NCI-H748 (cell line): ENCODE measurements around the gene ERBB3.

Source experiments
- DNase-seq: peaks from one replicate; lab custom pipeline; 2025; ENCODE audit not compliant: unreplicated experiment; lab: John Stamatoyannopoulos, UW

The ERBB3 gene

DNA sequence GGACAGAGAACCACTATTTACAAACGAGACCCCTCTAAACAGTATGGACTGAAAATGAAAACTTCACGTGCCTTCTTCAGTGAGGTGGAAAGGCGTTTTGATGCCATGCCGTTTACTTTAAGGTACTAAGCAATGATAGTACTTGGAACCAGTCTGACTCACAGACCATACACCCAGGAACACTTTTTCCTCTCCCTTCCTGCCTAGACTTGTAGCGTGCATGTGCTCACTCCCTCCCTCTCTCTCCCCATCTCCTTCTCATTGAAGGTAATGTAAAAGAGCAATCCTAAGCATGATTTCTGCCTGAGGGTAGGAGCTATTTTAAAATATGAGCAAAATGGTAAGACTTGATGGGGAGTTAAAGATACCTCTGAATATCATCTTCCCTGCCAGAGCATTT, 30.6 kb downstream of the ERBB3 start:
- DNase-seq = no peak

DNA sequence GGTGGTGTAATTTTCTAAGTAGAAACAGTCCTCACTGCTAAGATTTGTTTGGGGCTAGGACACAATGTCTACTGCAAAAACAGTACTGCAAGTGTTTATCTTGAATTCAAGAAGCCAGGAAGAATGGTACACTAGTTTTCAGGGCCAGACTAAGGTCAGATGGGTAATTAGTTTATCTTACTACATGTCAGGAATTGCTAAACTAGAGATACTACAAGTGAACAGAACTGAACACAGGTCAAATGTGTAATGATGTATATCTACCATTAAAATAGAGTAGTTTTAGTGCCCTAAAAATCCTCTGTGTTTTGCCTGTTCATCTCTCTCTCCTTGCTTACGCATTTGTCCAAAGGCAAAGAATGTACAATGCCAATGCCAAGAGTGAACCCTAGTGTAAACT, 34.1 kb downstream of the ERBB3 start:
- DNase-seq = no peak

DNA sequence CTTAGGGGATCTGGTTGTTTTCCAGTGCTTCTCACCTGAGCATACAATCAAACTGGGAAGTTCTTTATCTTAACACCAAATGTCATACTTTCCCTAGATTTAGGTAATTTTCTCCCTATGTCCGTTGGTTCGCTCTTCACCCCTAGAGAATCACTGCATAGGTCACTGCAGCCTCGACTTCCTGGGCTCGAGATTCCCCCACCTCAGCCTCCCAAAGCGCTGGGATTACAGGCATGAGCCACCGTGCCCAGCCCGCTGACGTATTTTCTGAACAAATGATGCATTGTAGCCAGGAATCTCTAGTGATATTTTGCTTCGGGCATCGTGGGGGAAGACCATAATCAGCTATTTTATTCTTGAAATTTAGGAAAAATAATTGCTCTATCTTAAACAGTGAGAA, 35.4 kb downstream of the ERBB3 start:
- DNase-seq = peak; percentile 40

DNA sequence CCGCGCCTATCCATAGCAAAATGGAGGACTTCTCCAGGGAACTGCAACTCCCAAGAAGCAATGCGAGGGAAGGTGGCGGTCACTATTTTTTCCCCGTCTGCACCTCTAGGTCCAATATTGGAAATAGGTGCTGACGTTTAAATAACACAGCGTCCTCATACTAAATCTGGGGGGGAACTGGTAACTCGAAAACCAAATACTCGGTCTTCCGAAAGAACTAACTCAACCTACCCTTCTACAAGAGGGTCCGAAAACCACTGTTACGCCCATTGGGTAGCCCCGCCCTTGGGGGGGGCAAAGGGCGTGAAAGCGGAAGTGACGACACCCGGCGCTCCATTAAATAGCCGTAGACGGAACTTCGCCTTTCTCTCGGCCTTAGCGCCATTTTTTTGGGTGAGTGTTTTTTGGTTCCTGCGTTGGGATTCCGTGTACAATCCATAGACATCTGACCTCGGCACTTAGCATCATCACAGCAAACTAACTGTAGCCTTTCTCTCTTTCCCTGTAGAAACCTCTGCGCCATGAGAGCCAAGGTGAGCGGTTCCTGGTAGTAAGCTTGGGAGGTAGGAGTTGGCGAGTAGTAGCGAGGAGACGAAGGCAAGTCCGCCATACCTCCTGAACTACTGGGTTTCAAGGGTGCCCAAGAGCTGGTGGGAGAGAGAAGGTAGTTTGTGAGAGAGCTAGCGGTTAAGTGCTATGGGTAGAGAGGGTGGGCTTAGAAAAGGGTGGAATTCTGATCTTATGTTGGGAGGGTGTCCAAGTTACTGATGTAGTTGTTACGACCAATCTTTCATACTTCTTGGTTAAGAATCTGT, 36.5 kb downstream of the ERBB3 start, which contains the start of gene RPL41:
Gene RPL41, plus strand, starts transcription at position 367 of the 815 bp plus-strand sequence.
- DNase-seq = peak; percentile 94

DNA sequence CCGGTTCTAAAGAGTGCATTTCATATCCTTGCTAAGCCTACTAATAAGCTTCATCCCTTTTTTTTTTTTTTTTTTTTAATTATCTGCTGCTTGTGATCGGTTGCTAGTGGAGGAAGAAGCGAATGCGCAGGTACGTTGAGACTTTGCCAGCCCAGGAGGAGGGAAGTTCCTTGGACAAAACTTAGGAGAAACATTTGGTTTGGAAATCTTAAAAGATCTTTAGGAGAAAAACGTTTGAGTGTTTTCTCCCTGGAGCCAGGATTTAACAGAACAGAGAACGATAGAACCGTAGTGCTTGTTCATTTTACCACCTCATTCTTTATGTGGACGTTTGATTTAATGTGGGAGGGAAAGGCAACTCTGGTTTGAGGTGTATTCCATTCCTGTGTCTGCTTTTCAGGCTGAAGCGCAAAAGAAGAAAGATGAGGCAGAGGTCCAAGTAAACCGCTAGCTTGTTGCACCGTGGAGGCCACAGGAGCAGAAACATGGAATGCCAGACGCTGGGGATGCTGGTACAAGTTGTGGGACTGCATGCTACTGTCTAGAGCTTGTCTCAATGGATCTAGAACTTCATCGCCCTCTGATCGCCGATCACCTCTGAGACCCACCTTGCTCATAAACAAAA, 37.2 kb downstream of the ERBB3 start:
- DNase-seq = peak; percentile 40

DNA sequence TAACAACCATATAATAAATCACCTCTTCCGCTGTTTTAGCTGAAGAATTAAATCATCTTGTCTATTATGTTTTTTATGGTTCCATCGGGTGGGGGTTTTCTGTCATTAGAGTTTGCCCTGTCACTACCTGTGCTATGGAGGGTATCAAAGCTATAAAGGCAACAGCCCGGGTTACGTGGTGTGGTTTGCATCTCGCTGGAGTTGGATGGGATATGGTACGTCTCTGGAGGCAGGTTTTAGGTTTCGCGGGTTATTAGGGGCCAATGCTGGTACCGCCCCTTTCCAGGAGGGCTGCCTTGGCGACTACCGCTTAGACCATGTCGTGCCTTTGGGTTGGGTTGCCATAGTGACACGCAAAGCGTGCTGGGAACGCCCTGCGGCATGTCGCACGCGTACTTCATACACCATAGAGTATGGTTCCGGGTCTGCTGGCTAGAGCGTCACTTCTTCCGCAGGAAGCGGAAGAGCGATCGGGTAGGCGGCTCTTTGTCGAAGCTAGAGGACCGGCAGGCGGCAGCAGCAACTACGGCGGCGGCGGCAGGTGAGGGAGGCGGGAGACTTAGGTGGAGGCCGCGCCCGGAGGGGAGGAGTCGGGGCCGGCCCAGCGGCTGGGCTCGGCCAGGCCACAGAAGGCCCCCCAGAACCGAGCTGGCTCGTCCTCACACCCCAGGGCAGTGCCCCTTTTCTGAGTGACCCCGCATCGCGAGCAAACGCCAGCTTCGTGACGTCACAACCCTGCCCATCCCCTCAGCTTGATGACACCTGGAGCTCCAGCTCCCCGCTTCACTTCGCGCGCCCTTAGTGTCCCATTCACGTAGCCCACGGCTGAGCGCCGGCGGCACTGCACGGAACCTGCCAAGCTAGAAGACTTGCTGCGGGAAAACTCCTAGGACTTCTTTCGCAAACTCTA, 38.1 kb downstream of the ERBB3 start, which contains the start of gene ZC3H10:
Gene ZC3H10, plus strand, starts transcription at position 489 of the 910 bp plus-strand sequence. CDS start 2,297 bp downstream, outside the sequence.
- peak; percentile 100 for DNase-seq

DNA sequence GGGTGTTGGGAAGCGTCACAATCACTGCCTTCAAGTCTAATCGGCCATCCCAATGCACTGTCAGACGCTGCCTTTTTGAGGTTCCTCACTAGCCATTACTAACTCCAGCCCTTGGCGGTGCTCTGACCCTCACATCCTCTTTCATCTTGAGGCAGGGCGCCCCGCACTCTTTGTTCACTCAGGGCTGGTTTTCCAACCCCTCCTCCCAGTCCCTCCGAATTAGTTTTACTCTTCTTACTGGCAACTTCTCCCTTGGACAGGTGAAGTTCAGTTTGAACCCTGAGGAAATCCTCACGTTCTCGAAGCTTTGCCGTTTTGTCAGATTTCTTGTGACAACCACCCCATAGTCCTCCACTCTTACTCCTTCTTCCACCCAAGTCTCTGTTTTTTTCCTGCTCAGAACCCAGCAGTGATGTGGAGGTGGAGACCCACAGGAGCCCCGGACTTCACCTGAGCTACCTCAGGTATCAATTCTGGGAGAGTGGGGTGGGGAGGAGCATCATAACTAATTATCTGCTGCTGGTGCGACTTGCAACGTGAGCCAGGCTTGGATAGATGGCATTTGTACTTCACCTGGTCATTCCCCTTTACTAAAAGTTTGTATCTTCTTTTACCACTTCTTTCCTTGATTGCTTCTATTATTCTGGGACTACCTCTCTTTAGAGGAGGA, 38.9 kb downstream of the ERBB3 start:
- no peak for DNase-seq

DNA sequence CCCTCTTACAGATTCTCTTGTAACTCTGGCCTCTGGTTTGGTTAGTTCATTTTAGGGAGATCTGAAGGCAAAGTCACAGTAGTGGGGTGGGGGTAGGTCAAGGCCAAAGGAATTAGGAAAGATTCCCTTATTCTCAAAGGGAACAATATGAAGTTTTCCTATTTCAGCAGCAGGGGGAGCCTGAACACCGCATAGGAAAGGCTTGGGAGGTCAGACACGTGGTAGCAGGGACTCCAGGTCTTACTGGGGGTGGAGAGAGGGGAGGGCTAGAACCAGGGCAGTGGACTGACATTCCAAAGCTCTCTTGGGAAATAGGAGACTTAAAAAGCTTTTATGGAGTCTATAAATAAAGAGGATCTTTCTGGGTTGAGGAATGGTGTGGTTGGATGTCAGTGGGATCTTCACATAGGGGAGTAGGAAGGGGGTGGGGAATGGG, 39.4 kb downstream of the ERBB3 start:
- peak; percentile 80 for DNase-seq

DNA sequence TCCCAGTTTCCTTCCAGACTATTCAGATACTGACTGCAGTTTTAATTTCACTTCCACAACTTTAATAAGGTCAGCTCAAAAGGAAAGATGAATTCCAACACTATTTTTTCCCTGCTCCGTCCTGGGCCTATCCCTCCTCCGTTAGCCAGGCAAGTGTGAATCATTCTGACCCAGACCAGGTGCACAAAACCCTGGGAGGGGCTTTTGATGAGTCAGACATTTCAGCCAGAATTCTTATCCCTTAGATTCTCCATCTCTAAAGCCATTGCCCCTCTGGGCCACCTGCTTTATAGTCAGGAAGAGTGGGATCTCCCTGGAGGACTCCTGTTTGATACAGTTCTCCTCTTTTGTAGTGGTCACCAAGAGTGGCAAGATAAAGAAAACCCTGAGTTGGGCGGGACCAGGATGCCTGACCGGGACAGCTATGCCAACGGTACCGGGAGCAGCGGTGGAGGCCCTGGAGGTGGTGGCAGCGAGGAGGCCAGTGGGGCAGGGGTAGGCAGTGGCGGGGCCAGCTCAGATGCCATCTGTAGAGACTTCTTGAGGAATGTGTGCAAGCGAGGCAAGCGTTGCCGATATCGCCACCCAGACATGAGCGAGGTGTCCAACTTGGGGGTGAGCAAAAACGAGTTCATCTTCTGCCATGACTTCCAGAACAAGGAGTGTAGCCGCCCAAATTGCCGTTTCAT, 40.3 kb downstream of the ERBB3 start:
- DNase-seq = no peak

DNA sequence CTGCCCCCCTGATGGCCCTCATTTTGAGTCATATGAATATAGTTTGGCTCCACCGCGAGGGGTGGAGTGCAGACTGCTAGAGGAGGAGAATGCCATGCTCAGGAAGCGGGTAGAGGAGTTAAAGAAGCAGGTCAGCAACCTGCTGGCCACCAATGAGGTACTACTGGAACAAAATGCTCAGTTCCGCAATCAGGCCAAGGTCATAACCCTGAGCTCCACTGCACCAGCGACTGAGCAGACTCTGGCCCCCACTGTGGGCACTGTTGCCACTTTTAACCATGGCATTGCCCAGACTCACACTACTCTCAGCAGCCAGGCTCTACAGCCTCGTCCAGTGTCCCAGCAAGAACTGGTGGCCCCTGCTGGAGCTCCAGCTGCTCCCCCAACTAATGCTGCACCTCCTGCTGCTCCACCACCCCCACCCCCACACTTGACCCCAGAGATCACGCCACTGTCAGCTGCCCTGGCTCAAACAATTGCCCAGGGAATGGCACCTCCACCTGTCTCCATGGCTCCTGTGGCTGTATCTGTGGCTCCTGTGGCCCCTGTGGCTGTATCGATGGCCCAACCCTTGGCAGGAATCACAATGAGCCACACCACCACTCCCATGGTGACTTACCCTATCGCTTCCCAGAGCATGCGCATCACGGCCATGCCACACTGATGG, 41.4 kb downstream of the ERBB3 start:
- no peak for DNase-seq

DNA sequence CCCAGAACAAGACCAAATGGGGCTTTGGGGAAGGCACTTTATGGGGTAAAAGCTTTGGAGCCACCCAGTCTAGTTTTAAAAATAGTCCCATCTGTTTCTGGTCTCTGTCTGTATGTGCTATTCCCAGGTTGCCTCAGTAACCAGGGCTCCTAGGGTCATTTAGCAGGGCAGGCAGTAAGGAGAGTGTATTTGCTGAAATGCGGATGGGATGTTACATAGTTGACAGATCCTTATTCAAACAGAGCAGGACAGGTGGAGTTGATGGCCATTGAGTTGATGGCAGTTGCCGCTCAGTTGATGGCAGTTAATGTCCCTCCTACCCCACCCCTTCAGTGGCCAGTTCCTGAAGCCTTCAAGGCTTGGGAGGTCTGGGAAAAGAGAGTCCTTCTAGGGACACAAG, 42.7 kb downstream of the ERBB3 start:
- peak; percentile 60 for DNase-seq

DNA sequence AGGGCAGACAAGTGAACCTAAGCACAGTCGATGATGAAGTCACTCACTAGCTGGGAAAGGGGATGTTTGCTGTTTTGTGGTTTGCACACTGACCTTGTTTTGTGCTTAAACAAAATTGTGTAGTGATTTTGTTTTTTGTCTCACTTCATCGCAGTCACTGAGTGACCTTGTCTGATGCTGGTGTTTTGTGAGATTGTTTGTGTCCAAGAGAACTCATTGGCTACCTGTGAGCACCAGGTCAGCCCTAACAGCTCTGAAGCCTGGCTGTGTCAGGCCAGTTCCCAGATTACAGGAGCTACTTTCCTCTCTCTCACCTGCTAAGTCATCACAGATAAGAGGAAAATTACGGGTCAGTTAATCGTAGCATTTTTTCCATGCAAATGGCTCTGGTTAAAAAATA, 44.2 kb downstream of the ERBB3 start:
- DNase-seq = no peak

DNA sequence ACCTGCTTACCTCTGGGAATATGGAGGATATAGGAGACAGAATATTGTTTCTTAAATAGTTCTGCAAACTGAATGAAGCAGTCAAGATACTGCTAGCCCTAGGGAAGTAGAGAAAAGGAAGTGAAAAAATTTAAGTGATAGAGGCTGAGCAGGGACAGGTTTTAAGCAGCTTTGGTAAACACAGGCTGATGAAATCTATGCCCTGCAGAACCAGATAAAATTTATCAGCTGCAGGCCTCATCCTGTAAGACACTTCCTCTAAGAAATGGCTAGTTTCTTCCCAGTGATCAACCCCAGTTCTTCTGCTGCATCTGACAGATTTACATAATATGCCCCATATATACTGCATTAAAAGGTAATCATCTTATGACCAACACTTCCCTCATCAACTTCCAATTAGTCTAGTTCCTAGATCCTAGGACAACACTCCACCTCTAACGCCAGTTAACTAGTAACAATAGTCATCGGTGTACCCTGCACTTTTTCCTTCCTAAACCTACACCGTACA, 46.8 kb downstream of the ERBB3 start:
- DNase-seq = no peak

DNA sequence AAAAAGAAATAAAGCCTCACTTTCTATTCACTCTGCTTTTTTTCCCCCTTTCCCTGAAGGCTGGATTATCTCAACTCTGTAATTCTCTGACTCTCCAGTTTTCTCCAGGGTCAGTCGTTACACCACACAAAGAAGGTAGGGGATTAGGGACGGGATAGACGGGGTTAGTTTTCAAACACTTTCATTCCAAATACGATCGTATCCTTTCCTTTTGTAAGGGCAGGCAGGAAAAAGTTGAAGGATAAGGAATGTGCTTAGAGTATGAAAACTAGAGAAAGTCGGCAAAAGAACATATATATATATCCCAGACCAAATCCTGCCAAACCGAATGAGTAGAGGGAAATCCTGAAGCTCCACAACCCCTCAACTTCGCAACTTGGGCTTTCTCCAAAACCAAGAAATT, 47.5 kb downstream of the ERBB3 start:
- DNase-seq = no peak

DNA sequence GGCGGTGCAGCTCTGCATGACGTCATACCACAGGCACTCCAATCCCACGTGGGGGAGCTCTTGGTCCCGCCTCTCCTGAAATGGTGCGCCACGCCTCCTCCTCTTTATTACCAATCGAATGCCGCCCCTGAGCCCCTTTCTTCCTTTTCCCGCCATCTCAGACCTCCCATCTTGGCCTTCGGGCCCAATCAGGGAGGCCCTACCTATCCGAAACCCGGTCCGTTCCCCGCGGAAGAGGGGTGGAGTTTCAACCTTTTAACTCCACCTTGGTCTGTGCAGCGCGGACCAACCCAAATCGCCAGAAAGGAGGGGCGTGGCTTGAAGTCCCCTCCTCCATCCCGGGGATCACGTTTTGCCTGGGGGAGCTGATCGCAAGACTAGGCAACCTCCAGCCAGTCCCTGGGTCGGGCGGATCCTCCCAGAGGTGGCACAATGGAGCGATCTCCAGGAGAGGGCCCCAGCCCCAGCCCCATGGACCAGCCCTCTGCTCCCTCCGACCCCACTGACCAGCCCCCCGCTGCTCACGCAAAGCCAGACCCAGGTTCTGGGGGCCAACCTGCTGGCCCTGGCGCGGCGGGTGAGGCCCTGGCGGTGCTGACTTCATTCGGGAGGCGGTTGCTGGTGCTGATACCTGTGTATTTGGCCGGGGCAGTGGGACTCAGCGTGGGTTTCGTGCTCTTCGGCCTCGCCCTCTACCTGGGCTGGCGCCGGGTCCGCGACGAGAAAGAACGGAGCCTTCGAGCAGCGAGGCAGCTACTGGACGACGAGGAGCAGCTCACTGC, 48.1 kb downstream of the ERBB3 start, which contains the start of gene ESYT1:
Gene ESYT1, plus strand, starts transcription at position 380 of the 782 bp plus-strand sequence. Its CDS starts 53 bp downstream, at position 433.
- DNase-seq = peak; percentile 100

DNA sequence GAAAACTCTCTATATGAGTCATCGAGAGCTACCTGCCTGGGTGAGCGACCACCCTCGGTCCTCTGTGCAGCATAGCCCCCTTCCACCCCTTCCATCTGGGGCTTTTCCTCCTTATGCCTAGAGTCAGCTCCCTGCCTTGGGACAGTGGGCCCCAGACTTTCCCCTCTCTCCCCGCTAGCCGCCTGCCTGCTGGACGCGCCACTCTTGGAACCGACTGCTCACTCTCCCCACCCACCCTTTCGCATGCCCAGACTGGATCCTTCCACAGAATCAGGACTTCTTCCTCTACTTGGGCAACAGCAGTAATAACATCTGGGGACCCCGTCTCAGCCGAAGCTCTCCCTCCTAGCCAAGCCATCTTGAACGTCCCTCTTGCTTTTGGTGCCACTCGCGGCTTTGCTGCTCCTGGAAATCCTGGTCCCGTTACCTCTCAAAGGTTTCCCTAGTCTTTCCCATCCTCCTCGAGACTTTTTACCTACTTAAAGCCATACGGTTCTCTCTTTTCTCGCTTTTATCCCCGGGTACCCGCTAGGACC, 48.8 kb downstream of the ERBB3 start:
- DNase-seq = no peak

DNA sequence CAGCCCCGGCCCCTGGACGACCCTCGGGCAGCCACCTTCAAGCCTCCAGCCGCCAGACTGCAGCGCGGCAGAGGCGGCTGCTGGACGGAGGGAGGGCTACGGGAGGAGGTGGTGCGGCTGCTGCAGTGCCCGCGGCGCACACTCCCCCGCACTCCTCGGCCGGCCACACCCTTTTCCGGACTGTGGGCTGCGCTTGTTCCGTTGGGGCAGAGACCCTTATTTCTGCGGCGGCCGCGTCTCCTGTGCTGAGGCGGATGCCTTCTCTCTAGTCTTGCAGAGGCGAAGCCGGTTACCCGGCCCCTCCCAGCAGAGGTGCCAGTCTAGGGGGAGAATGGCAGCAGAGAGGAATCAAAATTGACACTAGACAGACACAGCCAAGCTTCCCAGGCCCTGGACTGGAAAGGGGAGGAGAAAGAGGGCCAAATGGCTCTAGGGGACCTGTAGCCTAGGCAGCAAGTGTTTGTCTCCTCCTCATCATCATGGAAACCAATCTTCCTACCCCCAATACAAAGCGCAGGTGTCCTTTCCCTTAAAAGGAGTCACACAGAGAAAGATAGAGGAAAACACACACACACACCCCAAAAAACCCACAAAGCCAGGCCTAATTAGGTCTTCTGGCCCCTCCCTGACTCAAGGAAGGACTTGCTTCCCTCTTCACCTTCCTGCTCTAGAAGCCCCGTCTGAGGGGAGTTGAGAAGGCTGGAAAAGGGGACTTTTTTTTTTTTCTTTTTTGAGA, 49.4 kb downstream of the ERBB3 start:
- peak; percentile 82 for DNase-seq
